DND-41 (cell line): ENCODE measurements around the gene ECM1.

Experiments used
- ATAC-seq: fragments of 200-7000 bp; cut with Tn5 transposase; 3 replicates; pipeline ENCODE4 v1.9.1; 2021; ENCODE audit warnings: low read depth; ENCODE audit not compliant: insufficient read depth
- DNase-seq: peaks from one replicate; pipeline ENCODE4 v3.0.0-alpha.2; 2020
- H2AFZ ChIP-seq: 2 replicates; pipeline ENCODE4 v1.6.0; 2012; ENCODE audit warnings: low read depth, low read length
- H3K27ac ChIP-seq: 2 replicates; pipeline ENCODE4 v1.5.1; 2012; ENCODE audit warnings: low read length, inconsistent platforms
- H3K27me3 ChIP-seq: fragments of 200-600 bp; sonication (generic); 2 replicates; pipeline ENCODE4 v1.6.0; 2012; ENCODE audit warnings: low read length, mild to moderate bottlenecking, inconsistent platforms; ENCODE audit not compliant: insufficient read depth, poor library complexity
- H3K36me3 ChIP-seq: 2 replicates; pipeline ENCODE4 v1.5.1; 2012; ENCODE audit warnings: low read length, inconsistent platforms; ENCODE audit not compliant: insufficient read depth
- H3K4me1 ChIP-seq: 2 replicates; pipeline ENCODE4 v1.5.1; 2012; ENCODE audit warnings: mild to moderate bottlenecking, low read length; ENCODE audit not compliant: insufficient read depth
- H3K4me2 ChIP-seq: 2 replicates; pipeline ENCODE4 v1.6.0; 2012; ENCODE audit warnings: mild to moderate bottlenecking, moderate library complexity, low read length, inconsistent platforms; ENCODE audit not compliant: insufficient read depth
- H3K4me3 ChIP-seq, 2 experiments: fragments of 200-600 bp in 1 of 2; shearing (Covaris generic) in 1 of 2; 2 replicates each; pipeline ENCODE4 v1.5.1; 2012 to 2016; ENCODE audit warnings: inconsistent platforms in 2 of 2, low read length in 2 of 2, mild to moderate bottlenecking in 2 of 2, low read depth in 1 of 2, moderate library complexity in 1 of 2
- H3K79me2 ChIP-seq: 2 replicates; pipeline ENCODE4 v1.6.0; 2012; ENCODE audit warnings: low read length, inconsistent platforms; ENCODE audit not compliant: insufficient read depth
- H3K9ac ChIP-seq: 2 replicates; pipeline ENCODE4 v1.6.0; 2012; ENCODE audit warnings: low read depth, mild to moderate bottlenecking, inconsistent platforms, low read length, moderate library complexity
- H3K9me3 ChIP-seq: 2 replicates; pipeline ENCODE4 v1.5.1; 2012; ENCODE audit warnings: low read length, moderate library complexity, mild to moderate bottlenecking, inconsistent platforms; ENCODE audit not compliant: insufficient read depth, severe bottlenecking
- H4K20me1 ChIP-seq: 2 replicates; pipeline ENCODE4 v1.6.0; 2012; ENCODE audit warnings: low read length; ENCODE audit not compliant: insufficient read depth
- EZH2 ChIP-seq: IDR thresholded peaks from 3 replicates; pipeline ENCODE4 v1.6.1; 2012; ENCODE audit warnings: borderline replicate concordance, low read depth, mild to moderate bottlenecking, moderate library complexity, low read length, inconsistent platforms; ENCODE audit not compliant: severe bottlenecking
- TF ChIP-seq, protein P1 (sequence below): IDR thresholded peaks from 2 replicates; pipeline ENCODE4 v1.5.1; 2012; ENCODE audit warnings: borderline replicate concordance, low read length, moderate library complexity, mild to moderate bottlenecking; ENCODE audit not compliant: poor library complexity, severe bottlenecking; ENCODE audit errors: extremely low read depth

The ECM1 gene

DNA sequence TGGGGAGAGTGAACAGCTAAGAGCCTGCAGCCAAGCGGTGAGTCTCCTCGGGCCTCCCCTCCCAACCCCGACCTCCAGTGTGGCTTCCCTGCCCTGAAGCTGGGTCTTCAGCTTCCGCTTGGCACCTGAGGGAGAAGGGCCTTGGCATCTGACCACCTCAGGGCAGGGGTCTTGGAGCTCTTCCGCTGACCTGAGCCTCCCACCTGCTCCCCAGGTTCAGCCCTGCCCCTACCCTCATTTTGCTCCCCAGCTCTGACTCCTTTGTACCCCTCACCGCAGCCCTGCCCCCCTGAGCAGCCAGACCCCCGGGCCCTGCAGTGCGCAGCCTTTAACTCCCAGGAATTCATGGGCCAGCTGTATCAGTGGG, 46.2 kb downstream of the ECM1 start:
- Histone ChIP-seq H4K20me1 (no peaks in the 10 kb centered on the region), H3K36me3 (no peaks in the 10 kb centered on the region), H3K4me1 (peaks cover 3% of the 10 kb centered on the region; the same call in 1 of the 2 replicates), H3K27ac (no peak overlapping the region), H3K79me2 (no peaks in the 10 kb centered on the region), H3K4me3 (no peak overlapping the region), H3K9me3 (no peaks in the 10 kb centered on the region), H3K27me3 (peaks cover 8% of the 10 kb centered on the region), H3K4me2 (no peak overlapping the region), H2AFZ (no peak overlapping the region), H3K9ac (no peak overlapping the region)
- no peak for DNase-seq
- TF ChIP-seq, protein P1, sequence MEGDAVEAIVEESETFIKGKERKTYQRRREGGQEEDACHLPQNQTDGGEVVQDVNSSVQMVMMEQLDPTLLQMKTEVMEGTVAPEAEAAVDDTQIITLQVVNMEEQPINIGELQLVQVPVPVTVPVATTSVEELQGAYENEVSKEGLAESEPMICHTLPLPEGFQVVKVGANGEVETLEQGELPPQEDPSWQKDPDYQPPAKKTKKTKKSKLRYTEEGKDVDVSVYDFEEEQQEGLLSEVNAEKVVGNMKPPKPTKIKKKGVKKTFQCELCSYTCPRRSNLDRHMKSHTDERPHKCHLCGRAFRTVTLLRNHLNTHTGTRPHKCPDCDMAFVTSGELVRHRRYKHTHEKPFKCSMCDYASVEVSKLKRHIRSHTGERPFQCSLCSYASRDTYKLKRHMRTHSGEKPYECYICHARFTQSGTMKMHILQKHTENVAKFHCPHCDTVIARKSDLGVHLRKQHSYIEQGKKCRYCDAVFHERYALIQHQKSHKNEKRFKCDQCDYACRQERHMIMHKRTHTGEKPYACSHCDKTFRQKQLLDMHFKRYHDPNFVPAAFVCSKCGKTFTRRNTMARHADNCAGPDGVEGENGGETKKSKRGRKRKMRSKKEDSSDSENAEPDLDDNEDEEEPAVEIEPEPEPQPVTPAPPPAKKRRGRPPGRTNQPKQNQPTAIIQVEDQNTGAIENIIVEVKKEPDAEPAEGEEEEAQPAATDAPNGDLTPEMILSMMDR = no peak
- no peak for TF ChIP-seq EZH2
- no peak for ATAC-seq

DNA sequence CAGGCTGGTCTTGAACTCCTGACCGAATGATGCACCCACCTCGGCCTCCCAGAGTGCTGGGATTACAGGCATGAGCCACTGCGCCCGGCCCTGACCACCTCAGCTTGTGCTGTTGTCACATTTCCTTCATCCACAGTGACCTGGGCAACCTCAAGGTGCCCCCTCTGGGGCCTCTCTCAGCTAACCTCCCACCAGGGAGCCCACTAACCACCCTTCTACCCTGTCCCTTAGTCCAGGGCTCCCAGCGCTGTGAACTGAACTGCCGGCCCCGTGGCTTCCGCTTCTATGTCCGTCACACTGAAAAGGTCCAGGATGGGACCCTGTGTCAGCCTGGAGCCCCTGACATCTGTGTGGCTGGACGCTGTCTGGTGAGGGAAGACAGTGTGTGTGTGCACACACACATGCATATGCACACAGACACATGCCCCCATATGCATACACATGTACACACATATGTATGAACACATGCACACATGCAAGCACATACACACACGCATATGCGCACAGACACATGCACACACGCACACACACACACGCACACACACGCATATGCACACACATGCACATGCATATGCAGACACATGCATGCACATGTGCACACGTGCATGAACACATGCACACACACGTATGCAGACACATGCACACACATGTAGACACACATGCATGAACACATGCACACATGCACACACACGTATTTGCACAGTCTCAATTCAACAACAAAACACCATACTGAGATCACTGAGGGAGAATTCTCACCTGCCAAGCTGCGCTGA, 47.5 kb downstream of the ECM1 start:
- Histone ChIP-seq H2AFZ (no peak overlapping the region), H3K27me3 (peaks cover 8% of the 10 kb centered on the region), H3K36me3 (no peaks in the 10 kb centered on the region), H4K20me1 (no peaks in the 10 kb centered on the region), H3K9me3 (no peaks in the 10 kb centered on the region), H3K27ac (no peak overlapping the region), H3K4me1 (peaks cover 3% of the 10 kb centered on the region; the same call in 1 of the 2 replicates), H3K4me2 (no peak overlapping the region), H3K4me3 (no peak overlapping the region), H3K79me2 (no peaks in the 10 kb centered on the region), H3K9ac (no peak overlapping the region)
- no peak for ATAC-seq
- no peak for DNase-seq
- TF ChIP-seq, protein P1 = no peak
- TF ChIP-seq EZH2 = no peak

DNA sequence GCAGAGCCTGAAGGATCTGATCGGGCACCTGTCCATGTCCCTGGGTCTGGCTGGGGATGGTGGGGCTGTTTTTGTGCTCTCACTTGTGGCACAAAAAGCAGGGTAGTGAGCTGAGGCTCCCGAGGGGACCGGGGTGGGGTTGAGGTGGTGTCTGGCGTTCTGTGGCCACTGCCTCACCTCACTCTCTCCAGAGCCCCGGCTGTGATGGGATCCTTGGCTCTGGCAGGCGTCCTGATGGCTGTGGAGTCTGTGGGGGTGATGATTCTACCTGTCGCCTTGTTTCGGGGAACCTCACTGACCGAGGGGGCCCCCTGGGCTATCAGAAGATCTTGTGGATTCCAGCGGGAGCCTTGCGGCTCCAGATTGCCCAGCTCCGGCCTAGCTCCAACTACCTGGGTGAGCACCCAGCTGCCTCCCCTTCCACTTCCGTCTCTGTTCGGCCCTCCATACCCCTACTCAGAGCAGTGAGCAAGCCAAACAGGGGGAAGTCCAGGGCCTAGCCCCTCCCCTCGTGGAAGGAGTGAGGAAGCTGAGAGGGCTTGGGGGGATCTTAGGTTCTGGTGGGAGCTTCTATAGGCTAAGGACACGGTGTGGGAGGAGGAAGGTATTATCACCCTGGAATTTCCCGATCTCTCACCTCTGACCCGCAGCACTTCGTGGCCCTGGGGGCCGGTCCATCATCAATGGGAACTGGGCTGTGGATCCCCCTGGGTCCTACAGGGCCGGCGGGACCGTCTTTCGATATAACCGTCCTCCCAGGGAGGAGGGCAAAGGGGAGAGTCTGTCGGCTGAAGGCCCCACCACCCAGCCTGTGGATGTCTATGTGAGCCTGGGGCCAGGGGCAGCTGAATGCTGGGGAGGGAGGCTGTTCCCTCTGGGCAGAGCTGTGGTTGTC, 48.3 kb downstream of the ECM1 start:
- peaks cover under 1% of the 10 kb centered on the region for H3K27me3 ChIP-seq
- ATAC-seq = no peak
- H3K9ac ChIP-seq = no peak overlapping the region
- no peak for TF ChIP-seq EZH2
- TF ChIP-seq, protein P1 = no peak
- H3K27ac ChIP-seq = no peak overlapping the region
- H2AFZ ChIP-seq = no peak overlapping the region
- H3K4me3 ChIP-seq = no peak overlapping the region
- no peaks in the 10 kb centered on the region for H3K9me3 ChIP-seq
- H3K4me2 ChIP-seq = no peak overlapping the region
- peaks cover 11% of the 10 kb centered on the region for H3K4me1 ChIP-seq
- H3K36me3 ChIP-seq = no peaks in the 10 kb centered on the region
- DNase-seq = no peak
- H3K79me2 ChIP-seq = no peaks in the 10 kb centered on the region
- H4K20me1 ChIP-seq = no peaks in the 10 kb centered on the region
